HEK293 (cell line): ENCODE measurements around the gene PCAT6.

Experiments used
- KLF1 ChIP-seq: fragments of 450-650 bp; formaldehyde crosslinking; IDR thresholded peaks from 2 replicates; pipeline ENCODE4 v1.5.1; 2016; ENCODE audit warnings: missing biosample characterization, missing genetic modification characterization
- RBAK ChIP-seq: fragments of 450-650 bp; formaldehyde crosslinking; IDR thresholded peaks from 2 replicates; pipeline ENCODE4 v1.5.1; 2016; ENCODE audit warnings: missing biosample characterization, missing genetic modification characterization
- ZBTB21 ChIP-seq: fragments of 450-650 bp; formaldehyde crosslinking; IDR thresholded peaks from 2 replicates; pipeline ENCODE4 v1.5.1; 2017; ENCODE audit warnings: missing biosample characterization, missing genetic modification characterization
- ZFP41 ChIP-seq: fragments of 450-650 bp; formaldehyde crosslinking; IDR thresholded peaks from 2 replicates; pipeline ENCODE4 v1.5.1; 2016; ENCODE audit warnings: missing biosample characterization, missing genetic modification characterization, borderline replicate concordance
- ZNF121 ChIP-seq: fragments of 450-650 bp; formaldehyde crosslinking; IDR thresholded peaks from 2 replicates; pipeline ENCODE4 v1.5.1; 2016; ENCODE audit warnings: missing biosample characterization, missing genetic modification characterization
- ZNF549 ChIP-seq: fragments of 450-650 bp; IDR thresholded peaks from 2 replicates; pipeline ENCODE4 v1.5.1; 2018; ENCODE audit warnings: missing biosample characterization, missing genetic modification characterization, mild to moderate bottlenecking, inconsistent platforms, moderate library complexity
- ZNF555 ChIP-seq: fragments of 450-650 bp; formaldehyde crosslinking; conservative IDR thresholded peaks from 2 replicates; pipeline ENCODE4 v1.5.1; 2017; ENCODE audit warnings: missing biosample characterization, mild to moderate bottlenecking, missing genetic modification characterization, inconsistent platforms
- ZNF571 ChIP-seq: fragments of 450-650 bp; formaldehyde crosslinking; IDR thresholded peaks from 2 replicates; pipeline ENCODE4 v1.5.0; 2017; ENCODE audit warnings: missing biosample characterization, missing genetic modification characterization
- TF ChIP-seq, protein P1 (sequence below): fragments of 450-650 bp; formaldehyde crosslinking; IDR thresholded peaks from 2 replicates; pipeline ENCODE4 v1.5.1; 2016; ENCODE audit warnings: missing biosample characterization, missing genetic modification characterization
- TF ChIP-seq, protein P2 (sequence below): fragments of 450-650 bp; formaldehyde crosslinking; IDR thresholded peaks from 2 replicates; pipeline ENCODE4 v1.5.1; 2016; ENCODE audit warnings: missing biosample characterization, missing genetic modification characterization

GRCh38 chr1:202791077-202791747 lies 19.5 kb upstream of the PCAT6 start:
- no peak for TF ChIP-seq ZBTB21 (tag by site-specific recombination)
- TF ChIP-seq RBAK (tag by site-specific recombination) = no peak
- TF ChIP-seq, protein P1, sequence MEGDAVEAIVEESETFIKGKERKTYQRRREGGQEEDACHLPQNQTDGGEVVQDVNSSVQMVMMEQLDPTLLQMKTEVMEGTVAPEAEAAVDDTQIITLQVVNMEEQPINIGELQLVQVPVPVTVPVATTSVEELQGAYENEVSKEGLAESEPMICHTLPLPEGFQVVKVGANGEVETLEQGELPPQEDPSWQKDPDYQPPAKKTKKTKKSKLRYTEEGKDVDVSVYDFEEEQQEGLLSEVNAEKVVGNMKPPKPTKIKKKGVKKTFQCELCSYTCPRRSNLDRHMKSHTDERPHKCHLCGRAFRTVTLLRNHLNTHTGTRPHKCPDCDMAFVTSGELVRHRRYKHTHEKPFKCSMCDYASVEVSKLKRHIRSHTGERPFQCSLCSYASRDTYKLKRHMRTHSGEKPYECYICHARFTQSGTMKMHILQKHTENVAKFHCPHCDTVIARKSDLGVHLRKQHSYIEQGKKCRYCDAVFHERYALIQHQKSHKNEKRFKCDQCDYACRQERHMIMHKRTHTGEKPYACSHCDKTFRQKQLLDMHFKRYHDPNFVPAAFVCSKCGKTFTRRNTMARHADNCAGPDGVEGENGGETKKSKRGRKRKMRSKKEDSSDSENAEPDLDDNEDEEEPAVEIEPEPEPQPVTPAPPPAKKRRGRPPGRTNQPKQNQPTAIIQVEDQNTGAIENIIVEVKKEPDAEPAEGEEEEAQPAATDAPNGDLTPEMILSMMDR (tag by site-specific recombination) = no peak
- TF ChIP-seq ZFP41 (tag by site-specific recombination) = no peak
- TF ChIP-seq ZNF571 = no peak
- TF ChIP-seq KLF1 (tag by site-specific recombination) = no peak
- TF ChIP-seq ZNF121 = no peak
- no peak for TF ChIP-seq ZNF549 (tag by site-specific recombination)
- no peak for TF ChIP-seq ZNF555 (tag by site-specific recombination)
- TF ChIP-seq, protein P2, sequence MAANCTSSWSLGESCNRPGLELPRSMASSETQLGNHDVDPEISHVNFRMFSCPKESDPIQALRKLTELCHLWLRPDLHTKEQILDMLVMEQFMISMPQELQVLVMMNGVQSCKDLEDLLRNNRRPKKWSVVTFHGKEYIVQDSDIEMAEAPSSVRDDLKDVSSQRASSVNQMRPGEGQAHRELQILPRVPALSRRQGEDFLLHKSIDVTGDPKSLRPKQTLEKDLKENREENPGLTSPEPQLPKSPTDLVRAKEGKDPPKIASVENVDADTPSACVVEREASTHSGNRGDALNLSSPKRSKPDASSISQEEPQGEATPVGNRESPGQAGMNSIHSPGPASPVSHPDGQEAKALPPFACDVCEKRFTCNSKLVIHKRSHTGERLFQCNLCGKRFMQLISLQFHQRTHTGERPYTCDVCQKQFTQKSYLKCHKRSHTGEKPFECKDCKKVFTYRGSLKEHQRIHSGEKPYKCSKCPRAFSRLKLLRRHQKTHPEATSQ (tag by site-specific recombination) = no peak
